ENCODE measurements around the gene MAG.

MAG gene

GRCh38 chr19:35299523-35300338, 7.8 kb downstream of the MAG start:
- no peak for DNase-seq

- DNase-seq = no peak
Observed at GRCh38 chr19:35300339-35300649, 8.3 kb downstream of the MAG start.

- no peak for DNase-seq
Observed at GRCh38 chr19:35301961-35302360, 10.0 kb downstream of the MAG start.

GRCh38 chr19:35302446-35302845, 10.5 kb downstream of the MAG start:
- DNase-seq = no peak

- DNase-seq = no peak
Observed at GRCh38 chr19:35303357-35303915, 11.5 kb downstream of the MAG start.

GRCh38 chr19:35304036-35304435, 12.1 kb downstream of the MAG start:
- DNase-seq = no peak

- DNase-seq = no peak
Observed at GRCh38 chr19:35305181-35305580, 13.2 kb downstream of the MAG start.

- no peak for DNase-seq
Observed at GRCh38 chr19:35306473-35307246, 14.7 kb downstream of the MAG start.

- DNase-seq = no peak
Observed at GRCh38 chr19:35307931-35308330, 16.0 kb downstream of the MAG start.

- DNase-seq = no peak
Observed at GRCh38 chr19:35308910-35309309, 16.9 kb downstream of the MAG start.

- DNase-seq = no peak
Observed at GRCh38 chr19:35309481-35310279, 17.7 kb downstream of the MAG start.

GRCh38 chr19:35310331-35310730, 18.4 kb downstream of the MAG start:
- no peak for DNase-seq

GRCh38 chr19:35310811-35311465, 19.0 kb downstream of the MAG start:
- DNase-seq = no peak

- no peak for DNase-seq
Observed at GRCh38 chr19:35311901-35312665, 20.1 kb downstream of the MAG start.

- no peak for DNase-seq
Observed at GRCh38 chr19:35313587-35313986, 21.6 kb downstream of the MAG start.

GRCh38 chr19:35314031-35314430, 22.1 kb downstream of the MAG start:
- no peak for DNase-seq

- no peak for DNase-seq
Observed at GRCh38 chr19:35314858-35315470, 23.0 kb downstream of the MAG start.

GRCh38 chr19:35315883-35316282, 23.9 kb downstream of the MAG start:
- DNase-seq = no peak

- no peak for DNase-seq
Observed at GRCh38 chr19:35316560-35316959, 24.6 kb downstream of the MAG start.

GRCh38 chr19:35317464-35318043, 25.6 kb downstream of the MAG start:
- no peak for DNase-seq

Data from NCI-H187 treated with DMSO at 0.1 percent for 48 hours (cell line).